ENCODE data around the gene CPNE6. TPM values are rescaled to one million over a fixed set of nuclear protein-coding genes. Genes with fewer than 3 reads are reported as not detected.

Gene CPNE6
- total and polyA plus RNA-seq, 2 of the 8 experiments (the other 6 are each of a cell fraction or from before 2014, with no cell fraction given) = 0.05 TPM; not detected in 1

DNA sequence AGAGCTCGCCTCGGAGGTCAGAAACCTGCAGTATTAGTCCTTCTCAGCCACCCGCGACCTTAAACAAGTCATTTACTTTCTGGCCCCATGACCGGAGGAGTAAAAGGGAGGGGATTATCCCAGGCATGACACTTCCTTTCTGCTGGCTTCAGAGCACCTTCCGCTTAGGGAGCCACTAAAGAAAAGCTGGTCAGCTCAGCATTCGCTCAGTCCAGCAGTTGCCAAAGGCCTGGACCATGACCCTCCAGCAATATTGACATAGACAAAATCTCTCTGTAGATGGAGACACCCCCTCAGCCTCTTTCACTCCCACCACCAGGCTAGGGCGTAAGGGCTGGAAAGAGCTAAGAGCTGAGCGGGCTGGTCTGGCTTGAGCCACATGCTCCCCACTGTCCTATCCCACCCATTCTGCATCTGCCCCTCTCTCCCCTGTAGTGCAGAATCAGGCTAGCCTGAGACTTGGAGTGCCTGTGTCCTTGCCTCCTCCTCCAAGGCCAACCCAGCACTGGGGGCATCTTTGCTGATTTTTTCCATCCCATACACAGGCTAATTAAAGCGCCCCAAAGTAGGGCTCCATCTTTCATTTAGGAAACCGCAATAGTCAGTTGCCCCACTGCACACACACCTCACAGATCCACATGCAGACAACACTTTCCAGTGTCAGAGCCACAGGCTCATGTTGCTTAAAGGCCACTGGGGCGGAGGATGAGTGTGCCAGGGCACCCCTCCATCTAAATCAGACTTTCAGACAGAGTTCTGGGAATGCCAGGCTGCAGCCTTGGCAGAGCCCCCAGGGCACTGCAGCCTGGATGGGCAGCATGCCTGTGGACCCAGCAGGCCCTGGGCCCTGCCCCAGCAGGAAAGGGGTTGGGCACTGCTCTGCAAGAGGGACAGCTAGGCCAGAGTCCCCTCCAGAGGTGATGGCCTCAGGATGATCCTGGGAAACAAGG is 4.0 kb upstream of the CPNE6 start:
- no peak for FAIRE-seq
- H3K27ac ChIP-seq (ENCODE audit: low read depth, low read length) = no peak overlapping the region

More for the DNA sequence above, 4.0 kb upstream of the CPNE6 start:
- ChIA-PET POLR2A (ENCODE audit: partially characterized antibody) (interaction anchor here (1.6 to 27.2 kb wide), 5 partner anchors 10 to 32 kb away, joined by 3 to 626 read pairs (median 14); partner anchors contain the start of genes CARMIL3 and PCK2), CTCF (ENCODE audit: partially characterized antibody) (interaction anchor here (0.8 to 23.8 kb wide), 11 partner anchors 9 to 115 kb away, joined by 3 to 316 read pairs (median 3); partner anchors contain the start of gene PCK2)
- H2BK15ac ChIP-seq (ENCODE audit: low read length) = no peak overlapping the region
- H2BK120ac ChIP-seq (replicated peaks; ENCODE audit: low read depth, low read length) = no peak overlapping the region
- H3K9ac ChIP-seq (replicated peaks in 1 of 4; ENCODE audit: extremely low read depth in 1 of 4, low read depth in 3 of 4, low read length in 3 of 4) = no peak overlapping the region
- H3K23me2 ChIP-seq (ENCODE audit: low read depth, low read length) = no peaks in the 10 kb centered on the region
- no peaks in the 10 kb centered on the region for H3K9me3 ChIP-seq (ENCODE audit: insufficient read depth in 2 of 2, low read depth in 1 of 2, low read length in 1 of 2)
- H4K8ac ChIP-seq (ENCODE audit: extremely low read depth, insufficient read depth, low read length) = no peak overlapping the region
- no peak overlapping the region for H3K4me2 ChIP-seq (ENCODE audit: insufficient read depth in 1 of 2, low read depth in 2 of 2, low read length in 2 of 2)
- H3K56ac ChIP-seq (replicated peaks; ENCODE audit: insufficient read length, low read depth, low read length) = no peak overlapping the region
- no peak overlapping the region for H4K91ac ChIP-seq (replicated peaks; ENCODE audit: insufficient read length, low read length)
- H3K36me3 ChIP-seq (ENCODE audit: control insufficient read depth in 2 of 4, insufficient read depth in 4 of 4, low read length in 3 of 4) = no peaks in the 10 kb centered on the region
- H3K4me1 ChIP-seq (replicated peaks in 1 of 4; ENCODE audit: control insufficient read depth in 3 of 4, insufficient read depth in 4 of 4, low read length in 3 of 4) = no peaks in the 10 kb centered on the region
- no peak for TF ChIP-seq CREB1 (IDR thresholded peaks at IDR 0.05)
- H3K79me1 ChIP-seq (ENCODE audit: low read depth, low read length) = no peaks in the 10 kb centered on the region
- WGBS, 2 experiments (ENCODE audit: extremely low coverage in 1 of 2, insufficient coverage in 1 of 2, insufficient read length in 1 of 2, insufficient replicate concordance in 2 of 2, low coverage in 1 of 2, low lambda C conversion rate in 2 of 2, missing lambda C conversion rate in 1 of 2) = 87% methylated on average over 12 of the region's 12 CpGs; no CpG with 5 or more reads in 1 of the 2 experiments
- H2AK5ac ChIP-seq (ENCODE audit: low read depth, low read length) = no peak overlapping the region
- no peaks in the 10 kb centered on the region for H3K79me2 ChIP-seq (ENCODE audit: control insufficient read depth in 1 of 2, insufficient read depth in 2 of 2, low read length in 2 of 2)
- no peak overlapping the region for H2BK5ac ChIP-seq (ENCODE audit: low read depth, low read length)
- H2BK20ac ChIP-seq (ENCODE audit: low read length) = no peak overlapping the region
- no peak overlapping the region for H3K4ac ChIP-seq (replicated peaks; ENCODE audit: insufficient read length, low read depth, low read length)
- no peak overlapping the region for H3K23ac ChIP-seq (ENCODE audit: insufficient read length)
- H3K18ac ChIP-seq (ENCODE audit: extremely low read depth, low read length) = no peak overlapping the region
- no peaks in the 10 kb centered on the region; a peak in 1 of 7 replicates for H3K27me3 ChIP-seq (replicated peaks in 1 of 4; ENCODE audit: control insufficient read depth in 3 of 4, extremely low read depth in 1 of 4, insufficient read depth in 3 of 4, low read length in 3 of 4)
- H2AFZ ChIP-seq (ENCODE audit: low read length) = no peak overlapping the region
- no peak overlapping the region for H3K14ac ChIP-seq (ENCODE audit: insufficient read length)
- no peak overlapping the region for H4K5ac ChIP-seq (ENCODE audit: insufficient read length, low read depth, low read length)
- no peaks in the 10 kb centered on the region for H4K20me1 ChIP-seq (replicated peaks in 1 of 2; ENCODE audit: control insufficient read depth in 1 of 2, insufficient read depth in 2 of 2, low read length in 2 of 2)
- no peak for DNase-seq (ENCODE audit: low read depth in 1 of 2, low spot score in 2 of 2)
- H3K4me3 ChIP-seq (ENCODE audit: extremely low read depth in 1 of 4, insufficient read depth in 2 of 4, low read depth in 3 of 4, low read length in 4 of 4) = no peak overlapping the region
- H2BK12ac ChIP-seq (ENCODE audit: low read depth, low read length) = no peak overlapping the region

All from H1 (cell line).